Fibroblast of villous mesenchyme (primary cell): Measurements from ENCODE around the gene ZNF276. TPM values are rescaled to one million over a fixed set of nuclear protein-coding genes. Genes with fewer than 3 reads are reported as not detected.

Experiments
- DNase-seq: peaks from one replicate; pipeline ENCODE4 v3.0.0-alpha.2; 2010; ENCODE audit warnings: low read depth
- H3K4me3 ChIP-seq: 2 replicates; pipeline ENCODE4 v1.5.1; 2011; ENCODE audit warnings: low read depth, mild to moderate bottlenecking, low read length
- CTCF ChIP-seq: IDR thresholded peaks from 2 replicates; pipeline ENCODE4 v1.5.1; 2012; ENCODE audit warnings: low read depth, mild to moderate bottlenecking, low read length; ENCODE audit not compliant: insufficient read depth
- total RNA-seq: library from RNA; depleted of rRNA; stranded (reverse); fragments of >200 nt; gene quantifications from 2 replicates; pipeline ENCODE4 v1.2.3, GENCODE V29; 2012

The ZNF276 gene
- total RNA-seq, 1 donor: 15.1 TPM

GRCh38 chr16:89710709-89711564, 10.4 kb upstream of the ZNF276 start:
- H3K4me3 ChIP-seq: no peak overlapping the region
- TF ChIP-seq CTCF: no peak
- no peak for DNase-seq

GRCh38 chr16:89711601-89712273, 9.6 kb upstream of the ZNF276 start:
- peak overlapping the region; percentile 51 for H3K4me3 ChIP-seq
- peak; percentile 42 for DNase-seq
- no peak for TF ChIP-seq CTCF

- no peak for TF ChIP-seq CTCF
Measured at GRCh38 chr16:89712274-89712781, 9.0 kb upstream of the ZNF276 start.

GRCh38 chr16:89716493-89716892, 4.8 kb upstream of the ZNF276 start:
- TF ChIP-seq CTCF: no peak
- no peak for DNase-seq

More at GRCh38 chr16:89712274-89712781, 9.0 kb upstream of the ZNF276 start:
- peak overlapping the region; percentile 51 for H3K4me3 ChIP-seq
- DNase-seq: peak; percentile 17

GRCh38 chr16:89716916-89717687, 4.2 kb upstream of the ZNF276 start:
- TF ChIP-seq CTCF: no peak
- no peak for DNase-seq
- H3K4me3 ChIP-seq: no peak overlapping the region

More at GRCh38 chr16:89716493-89716892, 4.8 kb upstream of the ZNF276 start:
- no peak overlapping the region for H3K4me3 ChIP-seq

- TF ChIP-seq CTCF: no peak
- DNase-seq: no peak
Measured at GRCh38 chr16:89717688-89718505, 3.4 kb upstream of the ZNF276 start.

More at GRCh38 chr16:89717688-89718505, 3.4 kb upstream of the ZNF276 start:
- H3K4me3 ChIP-seq: no peak overlapping the region
